HEK293 (cell line): Measurements from ENCODE around the gene COL12A1.

ENCODE experiments used
- CTCF ChIA-PET: fragments of 350-600 bp; formaldehyde crosslinking; extraction: SDS; loops from one replicate; lab custom pipeline; 2021; ENCODE audit warnings: antibody characterized with exemption; lab: Yijun Ruan, JAX
- POLR2A ChIA-PET: fragments of 300-600 bp; formaldehyde crosslinking; extraction: SDS; loops from one replicate; lab custom pipeline; 2020; ENCODE audit warnings: antibody characterized with exemption, inconsistent platforms; lab: Yijun Ruan, JAX
- H3K27ac ChIP-seq: fragments of 200-500 bp; sonication (Bioruptor generic); 2 replicates; pipeline ENCODE4 v1.5.1; 2014; ENCODE audit warnings: low read depth, low read length, control low read depth, inconsistent platforms; ENCODE audit errors: extremely low read depth
- H3K36me3 ChIP-seq, 2 experiments: fragments of 200-500 bp in 1 of 2; sonication (Bioruptor generic) in 1 of 2; 1 replicate in 1 of 2; 2 replicates in 1 of 2; pipeline ENCODE4 v1.5.1; 2014 to 2017; ENCODE audit warnings: inconsistent platforms in 2 of 2, low read length in 2 of 2; ENCODE audit not compliant: control insufficient read depth in 2 of 2, insufficient read depth in 1 of 2
- H3K4me1 ChIP-seq: fragments of 200-500 bp; sonication (Bioruptor generic); 2 replicates; pipeline ENCODE4 v1.5.1; 2014; ENCODE audit warnings: mild to moderate bottlenecking, low read length, inconsistent platforms; ENCODE audit not compliant: control insufficient read depth, insufficient read depth
- H3K4me3 ChIP-seq: 2 replicates; pipeline ENCODE4 v1.5.1; 2011; ENCODE audit warnings: low read depth, mild to moderate bottlenecking, control low read depth, low read length, moderate library complexity
- H3K9me3 ChIP-seq: fragments of 200-500 bp; sonication (Bioruptor generic); 2 replicates; pipeline ENCODE4 v1.5.1; 2014; ENCODE audit warnings: low read depth, low read length, inconsistent platforms; ENCODE audit not compliant: control insufficient read depth, insufficient read depth
- GLIS1 ChIP-seq: fragments of 450-650 bp; formaldehyde crosslinking; IDR thresholded peaks from 2 replicates; pipeline ENCODE4 v1.5.1; 2016; ENCODE audit warnings: missing biosample characterization, missing genetic modification characterization
- IKZF3 ChIP-seq: fragments of 450-650 bp; IDR thresholded peaks from 2 replicates; pipeline ENCODE4 v1.5.0; 2018; ENCODE audit warnings: missing biosample characterization, mild to moderate bottlenecking, missing genetic modification characterization, moderate library complexity
- INSM2 ChIP-seq: fragments of 450-650 bp; formaldehyde crosslinking; IDR thresholded peaks from 2 replicates; pipeline ENCODE4 v1.5.1; 2016; ENCODE audit warnings: missing biosample characterization, missing genetic modification characterization
- KLF16 ChIP-seq: fragments of 450-650 bp; formaldehyde crosslinking; IDR thresholded peaks from 2 replicates; pipeline ENCODE4 v1.5.1; 2017; ENCODE audit warnings: missing biosample characterization, missing genetic modification characterization
- SP2 ChIP-seq: fragments of 450-650 bp; formaldehyde crosslinking; IDR thresholded peaks from 2 replicates; pipeline ENCODE4 v1.5.1; 2016; ENCODE audit warnings: missing biosample characterization, missing genetic modification characterization
- SP7 ChIP-seq: fragments of 450-650 bp; formaldehyde crosslinking; IDR thresholded peaks from 2 replicates; pipeline ENCODE4 v1.5.1; 2016; ENCODE audit warnings: missing biosample characterization, missing genetic modification characterization
- WT1 ChIP-seq: fragments of 450-650 bp; formaldehyde crosslinking; IDR thresholded peaks from 2 replicates; pipeline ENCODE4 v1.5.1; 2016; ENCODE audit warnings: missing biosample characterization, missing genetic modification characterization
- YY1 ChIP-seq: fragments of 450-650 bp; formaldehyde crosslinking; IDR thresholded peaks from 2 replicates; pipeline ENCODE4 v1.5.1; 2018; ENCODE audit warnings: missing biosample characterization, missing genetic modification characterization
- ZBTB17 ChIP-seq: fragments of 450-650 bp; formaldehyde crosslinking; IDR thresholded peaks from 2 replicates; pipeline ENCODE4 v1.5.1; 2016; ENCODE audit warnings: missing biosample characterization, missing genetic modification characterization
- ZBTB20 ChIP-seq: fragments of 450-650 bp; formaldehyde crosslinking; IDR thresholded peaks from 2 replicates; pipeline ENCODE4 v1.5.1; 2016; ENCODE audit warnings: missing biosample characterization, missing genetic modification characterization
- ZBTB26 ChIP-seq: fragments of 450-650 bp; formaldehyde crosslinking; optimal IDR thresholded peaks from 2 replicates; pipeline ENCODE3; 2016; ENCODE audit warnings: missing biosample characterization, mild to moderate bottlenecking, missing genetic modification characterization
- ZBTB49 ChIP-seq: fragments of 450-650 bp; formaldehyde crosslinking; IDR thresholded peaks from 2 replicates; pipeline ENCODE4 v1.5.1; 2016; ENCODE audit warnings: missing biosample characterization, missing genetic modification characterization, low read depth
- ZIC2 ChIP-seq: fragments of 450-650 bp; formaldehyde crosslinking; IDR thresholded peaks from 2 replicates; pipeline ENCODE4 v1.5.1; 2016; ENCODE audit warnings: missing biosample characterization, missing genetic modification characterization
- ZNF112 ChIP-seq: fragments of 450-650 bp; formaldehyde crosslinking; IDR thresholded peaks from 2 replicates; pipeline ENCODE4 v1.5.0; 2017; ENCODE audit warnings: missing biosample characterization, missing genetic modification characterization
- ZNF121 ChIP-seq: fragments of 450-650 bp; formaldehyde crosslinking; IDR thresholded peaks from 2 replicates; pipeline ENCODE4 v1.5.1; 2016; ENCODE audit warnings: missing biosample characterization, missing genetic modification characterization
- ZNF2 ChIP-seq: fragments of 450-650 bp; formaldehyde crosslinking; IDR thresholded peaks from 2 replicates; pipeline ENCODE4 v1.5.1; 2016; ENCODE audit warnings: missing biosample characterization, missing genetic modification characterization
- ZNF341 ChIP-seq: fragments of 450-650 bp; formaldehyde crosslinking; IDR thresholded peaks from 2 replicates; pipeline ENCODE4; 2016; ENCODE audit warnings: low read depth, missing biosample characterization, missing genetic modification characterization
- ZNF394 ChIP-seq: fragments of 450-650 bp; formaldehyde crosslinking; IDR thresholded peaks from 2 replicates; pipeline ENCODE4 v1.5.1; 2016; ENCODE audit warnings: missing biosample characterization, missing genetic modification characterization, mild to moderate bottlenecking, moderate library complexity, borderline replicate concordance
- ZNF404 ChIP-seq: fragments of 450-650 bp; formaldehyde crosslinking; IDR thresholded peaks from 2 replicates; pipeline ENCODE4 v1.5.1; 2017; ENCODE audit warnings: missing biosample characterization, missing genetic modification characterization
- ZNF488 ChIP-seq: fragments of 450-650 bp; formaldehyde crosslinking; IDR thresholded peaks from 2 replicates; pipeline ENCODE4 v1.5.1; 2016; ENCODE audit warnings: missing biosample characterization, missing genetic modification characterization
- ZNF600 ChIP-seq: fragments of 450-650 bp; formaldehyde crosslinking; IDR thresholded peaks from 2 replicates; pipeline ENCODE4 v1.5.1; 2016; ENCODE audit warnings: missing biosample characterization, missing genetic modification characterization
- ZNF654 ChIP-seq: fragments of 450-650 bp; formaldehyde crosslinking; IDR thresholded peaks from 2 replicates; pipeline ENCODE4 v1.5.1; 2016; ENCODE audit warnings: low read depth, missing biosample characterization, missing genetic modification characterization
- ZNF660 ChIP-seq: fragments of 450-650 bp; IDR thresholded peaks from 2 replicates; pipeline ENCODE4 v1.5.1; 2018; ENCODE audit warnings: missing biosample characterization, mild to moderate bottlenecking, missing genetic modification characterization
- ZNF701 ChIP-seq: fragments of 450-650 bp; formaldehyde crosslinking; IDR thresholded peaks from 2 replicates; pipeline ENCODE4 v1.5.1; 2016; ENCODE audit warnings: missing biosample characterization, missing genetic modification characterization
- ZNF768 ChIP-seq: fragments of 450-650 bp; formaldehyde crosslinking; IDR thresholded peaks from 2 replicates; pipeline ENCODE4 v1.5.1; 2018; ENCODE audit warnings: missing biosample characterization, mild to moderate bottlenecking, missing genetic modification characterization
- ZNF837 ChIP-seq: fragments of 450-650 bp; formaldehyde crosslinking; IDR thresholded peaks from 2 replicates; pipeline ENCODE4 v1.5.1; 2016; ENCODE audit warnings: missing biosample characterization, missing genetic modification characterization
- TF ChIP-seq, protein P1 (sequence below): fragments of 450-650 bp; formaldehyde crosslinking; IDR thresholded peaks from 2 replicates; pipeline ENCODE4 v1.5.1; 2016; ENCODE audit warnings: missing biosample characterization, missing genetic modification characterization

COL12A1 gene

GRCh38 chr6:75209184-75209723 is 3.4 kb upstream of the COL12A1 start (continued):
- TF ChIP-seq ZBTB49 (tag by site-specific recombination) (no peak), ZNF488 (no peak)

DNA sequence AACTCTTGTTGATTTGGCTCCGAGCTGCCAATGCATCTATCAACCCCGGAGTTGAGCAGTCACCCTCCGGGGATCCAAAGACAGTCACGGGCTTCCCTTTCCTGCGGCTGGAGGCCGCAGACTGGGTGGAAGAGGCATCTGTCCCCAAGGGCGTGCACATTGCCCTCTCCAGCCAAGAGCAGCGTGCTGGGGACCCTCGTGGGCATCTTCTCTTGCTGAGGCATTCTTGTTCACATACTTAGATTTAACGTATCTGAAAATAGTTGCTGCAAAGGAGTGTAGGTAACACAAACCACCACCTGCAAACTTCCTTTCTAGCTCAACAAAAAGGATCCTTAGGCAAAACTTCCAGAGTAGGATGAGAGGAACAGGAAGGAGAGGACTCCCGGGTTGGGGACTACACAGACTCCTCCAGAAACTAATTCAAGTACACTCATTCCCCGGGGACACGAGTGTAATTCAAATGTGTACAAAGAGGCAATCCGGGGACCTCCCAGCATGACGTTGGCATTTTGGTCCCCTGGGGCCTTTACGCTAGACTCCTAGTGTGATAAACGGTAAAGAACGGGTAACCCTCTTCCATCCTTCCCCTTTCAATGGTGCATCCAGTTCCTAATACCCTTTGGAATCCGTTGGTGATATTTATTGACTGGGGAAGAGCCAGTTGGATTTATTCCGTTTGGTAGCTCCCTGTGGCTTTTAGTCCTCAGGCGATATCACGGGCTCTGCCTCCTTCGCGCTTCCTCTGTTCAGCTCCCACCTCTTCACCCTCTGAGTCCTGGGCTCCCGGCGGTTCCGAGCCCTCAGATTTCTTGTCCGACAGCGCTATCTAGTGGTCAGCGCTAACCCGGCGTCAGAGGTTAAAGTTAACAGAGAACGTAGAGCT is 2.7 kb upstream of the COL12A1 start:
- no peak overlapping the region for H3K27ac ChIP-seq
- CTCF ChIA-PET: interaction anchor here (0.5 to 5.4 kb wide), 106 partner anchors 9 to 1623 kb away, joined by 3 to 106 read pairs (median 5); partner anchors contain the start of gene COX7A2
- H3K4me1 ChIP-seq: peaks cover 12% of the 10 kb centered on the region
- no peak overlapping the region for H3K4me3 ChIP-seq
- POLR2A ChIA-PET: interaction anchor here (0.6 to 2.0 kb wide), 3 partner anchors 35 to 1878 kb away, joined by 3 to 6 read pairs (median 5); partner anchors contain the start of gene COX7A2
- no peaks in the 10 kb centered on the region for H3K9me3 ChIP-seq
- H3K36me3 ChIP-seq: no peaks in the 10 kb centered on the region
- TF ChIP-seq IKZF3 (tag by site-specific recombination): peak; percentile 61; the same call in 1 of the 2 replicates
- 0 out of 2 replicates have a peak, but pooled peaks have one; percentile 33 for TF ChIP-seq ZBTB20 (tag by site-specific recombination)
- peak; percentile 73 for TF ChIP-seq ZIC2 (tag by site-specific recombination)
- TF ChIP-seq ZNF600 (tag by site-specific recombination): 0 out of 2 replicates have a peak, but pooled peaks have one; percentile 19
- no peak for TF ChIP-seq SP2 (tag by site-specific recombination)
- TF ChIP-seq SP7 (tag by site-specific recombination): 0 out of 2 replicates have a peak, but pooled peaks have one; percentile 37
- TF ChIP-seq ZNF654 (tag by site-specific recombination): peak; percentile 99
- TF ChIP-seq ZNF394: 0 out of 2 replicates have a peak, but pooled peaks have one; percentile 21
- TF ChIP-seq KLF16 (tag by site-specific recombination): no peak
- no peak for TF ChIP-seq ZNF837 (tag by site-specific recombination)
- no peak for TF ChIP-seq ZNF112
- TF ChIP-seq ZBTB26: peak; percentile 8
- TF ChIP-seq ZNF660 (tag by site-specific recombination): peak; percentile 76; the same call in 1 of the 2 replicates
- TF ChIP-seq ZNF2: 0 out of 2 replicates have a peak, but pooled peaks have one; percentile 30
- no peak for TF ChIP-seq INSM2
- 0 out of 2 replicates have a peak, but pooled peaks have one; percentile 32 for TF ChIP-seq WT1 (tag by site-specific recombination)
- peak; percentile 60 for TF ChIP-seq ZBTB17 (tag by site-specific recombination)
- TF ChIP-seq ZNF768: peak; percentile 27; the same call in 1 of the 2 replicates
- peak; percentile 57 for TF ChIP-seq GLIS1
- TF ChIP-seq ZNF404: no peak
- no peak for TF ChIP-seq ZNF121
- no peak for TF ChIP-seq ZNF701 (tag by site-specific recombination)
- no peak for TF ChIP-seq YY1
- TF ChIP-seq, protein P1, sequence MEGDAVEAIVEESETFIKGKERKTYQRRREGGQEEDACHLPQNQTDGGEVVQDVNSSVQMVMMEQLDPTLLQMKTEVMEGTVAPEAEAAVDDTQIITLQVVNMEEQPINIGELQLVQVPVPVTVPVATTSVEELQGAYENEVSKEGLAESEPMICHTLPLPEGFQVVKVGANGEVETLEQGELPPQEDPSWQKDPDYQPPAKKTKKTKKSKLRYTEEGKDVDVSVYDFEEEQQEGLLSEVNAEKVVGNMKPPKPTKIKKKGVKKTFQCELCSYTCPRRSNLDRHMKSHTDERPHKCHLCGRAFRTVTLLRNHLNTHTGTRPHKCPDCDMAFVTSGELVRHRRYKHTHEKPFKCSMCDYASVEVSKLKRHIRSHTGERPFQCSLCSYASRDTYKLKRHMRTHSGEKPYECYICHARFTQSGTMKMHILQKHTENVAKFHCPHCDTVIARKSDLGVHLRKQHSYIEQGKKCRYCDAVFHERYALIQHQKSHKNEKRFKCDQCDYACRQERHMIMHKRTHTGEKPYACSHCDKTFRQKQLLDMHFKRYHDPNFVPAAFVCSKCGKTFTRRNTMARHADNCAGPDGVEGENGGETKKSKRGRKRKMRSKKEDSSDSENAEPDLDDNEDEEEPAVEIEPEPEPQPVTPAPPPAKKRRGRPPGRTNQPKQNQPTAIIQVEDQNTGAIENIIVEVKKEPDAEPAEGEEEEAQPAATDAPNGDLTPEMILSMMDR (tag by site-specific recombination): peak; percentile 78
- peak; percentile 44; the same call in 1 of the 2 replicates for TF ChIP-seq ZNF341 (tag by site-specific recombination)
